Activated T-cell treated with anti-CD3 and anti-CD28 coated beads, Interleukin-2, amount 50 U/mL, for 48 hours (primary cell): ENCODE results near the gene HEPHL1.
"Not testable (repeated sequence)": the region's sequence is repeated elsewhere in the genome, so short reads cannot be mapped to it uniquely, and the experiment has no call there.

Experiments
- DNase-seq, 2 experiments: peaks; one replicate each; pipeline ENCODE4 v3.0.0-alpha.2; 2020

HEPHL1 gene, protein sequence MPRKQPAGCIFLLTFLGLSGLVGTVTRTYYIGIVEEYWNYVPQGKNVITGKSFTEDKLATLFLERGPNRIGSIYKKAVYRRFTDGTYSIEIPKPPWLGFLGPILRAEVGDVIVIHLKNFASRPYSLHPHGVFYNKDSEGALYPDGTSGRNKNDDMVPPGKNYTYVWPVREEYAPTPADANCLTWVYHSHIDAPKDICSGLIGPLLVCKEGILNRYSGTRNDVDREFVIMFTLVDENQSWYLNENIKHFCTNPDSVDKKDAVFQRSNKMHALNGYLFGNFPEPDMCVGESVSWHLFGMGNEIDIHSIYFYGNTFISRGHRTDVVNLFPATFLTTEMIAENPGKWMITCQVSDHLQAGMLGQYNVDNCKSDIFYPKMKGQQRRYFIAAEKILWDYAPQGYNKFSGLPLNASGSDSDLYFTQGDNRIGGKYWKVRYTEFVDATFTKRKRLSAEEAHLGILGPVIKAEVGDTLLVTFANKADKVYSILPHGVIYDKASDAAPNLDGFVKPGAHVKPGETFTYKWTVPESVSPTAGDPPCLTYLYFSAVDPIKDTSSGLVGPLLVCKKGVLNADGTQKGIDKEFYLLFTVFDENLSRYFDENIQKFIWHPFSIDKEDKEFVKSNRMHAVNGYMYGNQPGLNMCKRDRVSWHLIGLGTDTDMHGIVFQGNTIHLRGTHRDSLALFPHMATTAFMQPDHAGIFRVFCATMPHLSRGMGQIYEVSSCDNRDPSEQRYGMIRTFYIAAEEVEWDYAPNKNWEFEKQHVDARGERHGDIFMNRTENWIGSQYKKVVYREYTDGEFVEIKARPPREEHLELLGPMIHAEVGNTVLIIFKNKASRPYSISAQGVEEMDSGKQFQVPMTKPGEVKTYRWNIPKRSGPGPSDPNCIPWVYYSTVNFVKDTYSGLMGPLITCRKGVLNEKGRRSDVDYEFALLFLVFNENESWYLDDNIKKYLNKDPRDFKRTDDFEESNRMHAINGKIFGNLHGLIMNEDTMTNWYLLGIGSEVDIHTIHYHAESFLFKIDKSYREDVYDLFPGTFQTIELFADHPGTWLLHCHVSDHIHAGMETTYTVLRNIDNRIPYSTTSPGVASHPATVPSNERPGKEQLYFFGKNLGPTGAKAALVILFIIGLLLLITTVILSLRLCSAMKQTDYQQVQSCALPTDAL

GRCh38 chr11:94020777-94021481 lies at the start of gene HEPHL1:
Gene HEPHL1, plus strand, starts transcription at chr11:94021354. Its CDS starts 15 bp downstream, at chr11:94021369.
- DNase-seq = no peak

- DNase-seq = no peak
Observed at GRCh38 chr11:93972790-93973189, 48.4 kb upstream of the HEPHL1 start.

DNA sequence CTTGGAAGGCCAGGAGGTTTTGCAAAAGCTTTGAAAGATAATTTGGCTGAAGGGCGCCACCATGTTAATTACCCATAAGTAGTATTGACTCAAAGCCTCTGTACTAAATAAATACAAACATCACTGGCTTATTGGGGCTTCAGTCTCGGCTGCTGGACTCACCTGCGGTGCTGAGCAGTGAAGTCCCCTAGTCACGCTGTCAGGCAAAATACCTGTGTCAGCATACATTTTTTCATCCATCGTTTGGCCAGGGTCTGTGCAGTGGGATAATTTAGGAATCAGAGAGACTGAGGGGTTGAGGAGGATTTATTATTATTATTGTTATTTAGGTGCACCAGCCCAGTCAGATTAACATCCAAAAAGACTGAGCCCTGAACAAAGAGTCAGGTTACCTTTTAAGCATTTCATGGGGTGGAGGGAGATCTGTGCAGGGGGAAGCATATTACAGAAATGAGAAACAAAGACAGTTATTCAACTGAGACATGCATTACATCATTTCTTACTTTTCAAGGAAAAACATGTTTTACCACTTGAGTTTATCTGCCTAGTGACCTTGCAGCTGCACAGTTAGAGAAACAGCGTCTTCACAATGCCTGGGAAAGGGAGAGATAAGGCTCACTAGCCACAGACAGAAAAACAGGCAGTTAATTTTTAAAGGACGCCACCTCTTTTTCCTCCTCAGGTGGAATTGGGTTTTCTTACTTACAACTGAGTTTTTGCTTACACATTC lies 47.7 kb upstream of the HEPHL1 start:
- not testable (repeated sequence) for DNase-seq

- no peak for DNase-seq
Observed at GRCh38 chr11:93974759-93975158, 46.4 kb upstream of the HEPHL1 start.

- DNase-seq = not testable (repeated sequence)
Observed at GRCh38 chr11:93976577-93977254, 44.4 kb upstream of the HEPHL1 start.

DNA sequence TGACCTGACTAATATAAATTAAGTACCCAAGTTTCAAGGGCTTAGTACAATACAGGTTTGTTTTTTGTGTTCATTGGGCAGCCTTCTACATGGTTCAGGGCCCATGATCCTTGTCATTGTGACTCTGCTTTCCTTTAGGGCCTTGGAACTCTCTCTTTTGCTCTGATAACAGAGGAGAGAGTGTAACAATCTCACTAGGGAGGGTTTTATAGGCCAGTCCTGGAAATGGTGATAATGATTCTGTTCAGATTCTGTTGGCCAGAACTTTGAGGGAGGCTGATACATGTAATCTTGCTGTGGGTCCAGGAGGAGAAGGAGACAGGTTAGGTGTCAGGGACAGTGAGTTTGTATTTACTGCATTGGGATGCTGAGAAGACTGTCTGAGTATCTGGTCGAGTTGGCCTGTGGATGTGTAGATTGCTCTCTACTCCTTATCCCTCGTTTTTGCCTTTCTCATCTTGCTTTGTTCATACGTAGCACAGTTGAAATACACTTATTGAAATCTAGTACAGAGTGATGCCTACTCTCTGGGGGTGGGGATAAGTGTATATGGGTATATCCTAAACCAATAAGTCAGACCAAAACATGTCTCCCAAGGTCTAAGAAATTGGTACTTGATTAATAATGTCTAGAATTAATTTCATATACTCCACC lies 37.5 kb upstream of the HEPHL1 start:
- DNase-seq = no peak

DNA sequence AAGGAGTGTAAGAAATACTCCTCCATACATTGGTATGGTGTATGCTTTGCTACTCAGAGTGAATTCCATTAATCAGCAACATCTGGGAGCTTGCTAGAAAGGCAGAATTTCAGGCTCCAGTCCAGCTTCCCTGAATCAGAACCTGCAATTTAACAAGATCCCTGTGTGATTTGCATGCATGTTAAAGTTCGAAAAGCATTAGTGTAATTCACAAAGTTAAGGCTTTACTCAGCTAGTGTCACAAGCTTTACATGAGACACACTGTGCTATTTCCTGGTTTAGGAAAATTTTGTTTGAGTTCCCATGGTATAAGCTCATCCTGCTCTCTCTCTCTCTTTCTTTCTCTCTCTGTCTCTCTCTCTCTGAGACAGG lies 37.0 kb upstream of the HEPHL1 start:
- DNase-seq = no peak

GRCh38 chr11:93984936-93985335 lies 36.2 kb upstream of the HEPHL1 start:
- DNase-seq = no peak

- no peak for DNase-seq
Observed at GRCh38 chr11:93986716-93987115, 34.4 kb upstream of the HEPHL1 start.

DNA sequence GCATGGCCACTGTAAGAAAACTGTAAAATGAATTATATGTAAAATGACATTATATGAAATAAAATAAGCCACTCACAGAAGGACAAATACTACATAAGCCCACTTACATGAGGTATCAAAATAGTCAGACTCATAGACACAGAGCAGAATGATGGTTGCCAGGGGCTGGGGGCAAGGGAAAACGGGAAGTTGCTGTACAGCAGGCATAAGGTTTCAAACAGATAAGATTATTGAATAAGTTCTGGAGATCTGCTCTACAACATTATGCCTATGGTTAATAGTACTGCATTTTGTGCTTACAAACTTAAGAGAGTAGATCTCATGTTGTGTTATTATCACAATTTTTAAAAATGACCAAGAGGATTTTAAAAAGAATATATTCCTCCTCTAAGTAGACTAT lies 32.7 kb upstream of the HEPHL1 start:
- no peak for DNase-seq

DNA sequence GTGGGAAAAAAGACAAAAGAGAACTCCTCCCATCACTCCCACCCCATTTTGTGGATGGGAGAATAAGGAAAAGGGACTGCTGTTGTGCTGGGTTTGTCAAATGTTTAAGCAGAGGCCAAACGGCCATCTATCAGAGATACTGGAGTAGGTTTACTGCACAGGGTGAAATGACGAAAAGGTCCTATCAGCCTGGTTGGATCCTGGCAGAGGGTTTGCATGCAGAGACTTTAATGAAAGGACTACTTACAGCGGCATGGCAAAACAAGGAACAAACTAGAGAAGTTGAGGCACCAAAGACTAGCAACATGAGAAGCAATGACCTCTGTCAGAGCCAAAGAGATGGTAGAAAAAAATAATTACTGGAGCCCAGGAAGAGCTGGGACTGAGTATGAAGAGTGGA lies 32.2 kb upstream of the HEPHL1 start:
- no peak for DNase-seq

DNA sequence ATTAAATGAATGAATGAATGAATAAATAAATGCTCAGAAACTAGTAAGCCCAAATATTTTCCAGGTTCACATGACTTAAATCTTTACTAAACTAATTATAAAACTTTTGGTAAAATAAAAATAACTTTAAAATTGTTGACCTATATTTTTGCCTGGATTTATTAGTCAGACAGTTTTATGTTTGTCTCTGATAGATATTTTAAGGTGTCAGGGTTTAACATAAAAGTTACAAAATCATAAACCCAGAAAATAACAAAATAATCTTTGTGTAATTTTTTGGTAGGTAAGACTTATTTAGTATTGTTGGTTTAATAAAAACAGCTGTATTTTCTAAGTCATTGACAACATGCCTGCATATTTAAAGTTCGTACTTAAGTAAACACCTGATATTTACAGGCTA lies 27.4 kb upstream of the HEPHL1 start:
- no peak for DNase-seq

DNA sequence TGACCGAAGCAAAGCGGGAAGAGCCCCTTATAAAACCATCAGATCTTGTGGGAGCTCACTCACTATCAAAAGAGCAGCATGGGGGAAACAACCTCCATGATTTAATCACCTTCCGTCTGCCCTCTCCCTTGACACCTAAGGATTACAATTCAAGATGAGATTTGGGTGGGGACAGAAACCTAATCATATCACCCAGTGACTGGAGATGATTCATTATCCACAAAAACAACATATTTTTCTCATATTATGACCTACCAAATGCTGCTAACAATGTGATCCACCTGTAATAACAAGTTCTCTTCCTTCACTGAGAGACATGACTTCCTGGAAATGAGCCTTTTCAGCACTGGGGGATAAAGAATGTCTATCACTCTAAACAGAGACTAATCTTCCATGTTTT lies 23.4 kb upstream of the HEPHL1 start:
- no peak for DNase-seq

DNA sequence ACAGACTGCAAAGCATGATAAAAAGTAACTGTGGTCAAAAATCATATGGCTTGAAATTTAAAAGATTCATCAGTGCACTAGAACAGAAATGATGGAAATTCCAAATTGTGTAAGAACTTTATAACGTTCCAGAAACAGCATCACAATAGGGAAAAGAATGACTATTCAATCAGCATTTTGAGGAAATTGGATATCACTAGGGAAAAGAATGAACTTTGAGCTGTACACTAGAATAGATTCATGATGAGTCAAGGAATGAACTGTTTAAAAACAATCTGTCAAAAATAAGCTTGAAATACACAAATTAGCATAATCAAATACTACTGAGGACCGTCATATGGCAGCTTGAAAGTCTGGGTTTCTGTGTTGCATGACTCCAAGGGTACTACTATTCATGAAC lies 20.5 kb upstream of the HEPHL1 start:
- no peak for DNase-seq

- no peak for DNase-seq
Observed at GRCh38 chr11:94002226-94002625, 18.9 kb upstream of the HEPHL1 start.

- no peak for DNase-seq
Observed at GRCh38 chr11:94007426-94007825, 13.7 kb upstream of the HEPHL1 start.

- no peak for DNase-seq
Observed at GRCh38 chr11:94007906-94008305, 13.2 kb upstream of the HEPHL1 start.

GRCh38 chr11:94010136-94010535 lies 11.0 kb upstream of the HEPHL1 start:
- no peak for DNase-seq

DNA sequence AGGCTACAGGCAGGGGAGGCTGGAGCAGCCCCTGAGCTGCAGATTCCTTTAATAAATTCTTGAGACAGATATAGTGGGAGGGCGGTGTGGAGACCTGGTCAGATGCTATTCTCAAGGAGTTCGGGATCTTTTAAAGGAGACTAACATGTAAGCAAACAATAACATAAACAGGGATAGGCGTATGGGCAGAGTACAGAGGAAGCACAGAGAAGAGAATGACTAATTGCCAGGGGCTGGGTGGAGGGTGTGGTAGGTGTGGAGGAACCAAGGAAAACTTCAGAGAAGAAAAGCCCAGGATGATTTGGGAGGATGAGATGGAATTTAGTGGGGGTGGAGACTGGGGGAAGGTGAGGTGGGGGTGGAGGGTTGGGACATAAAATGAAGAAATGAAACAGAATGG lies 9.7 kb upstream of the HEPHL1 start:
- no peak for DNase-seq

DNA sequence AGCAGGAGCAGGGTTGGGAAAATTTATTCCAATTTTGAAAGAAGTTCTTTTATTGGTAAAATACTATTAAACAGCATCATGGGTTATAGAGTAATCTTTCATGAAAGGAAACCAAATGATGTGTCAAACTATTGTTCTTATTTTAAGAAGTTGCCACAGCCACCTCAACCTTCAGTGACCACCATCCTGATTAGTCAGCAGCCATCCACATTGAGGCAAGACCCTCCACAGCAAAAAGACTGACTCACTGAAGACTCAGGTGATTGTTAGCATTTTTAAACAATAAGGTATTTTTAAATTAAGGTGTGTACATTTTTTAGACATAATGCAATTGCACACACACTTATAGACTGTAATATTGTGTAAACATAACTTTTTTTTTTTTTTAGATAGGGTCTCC lies 3.7 kb upstream of the HEPHL1 start:
- DNase-seq = no peak

GRCh38 chr11:94018721-94019120 lies 2.4 kb upstream of the HEPHL1 start:
- no peak for DNase-seq
